GM23338 (cell line): Measurements from ENCODE around the gene ZFR.

Experiments
- CREB1 ChIP-seq: fragments of 250-450 bp; sonication (Bioruptor Pico); IDR thresholded peaks from 2 replicates; pipeline ENCODE4 v1.5.0; 2020; ENCODE audit warnings: low read depth, mild to moderate bottlenecking, moderate library complexity
- EZH2 ChIP-seq: fragments of 200-600 bp; sonication (generic); IDR thresholded peaks from one replicate; pipeline ENCODE4 v1.8.0; 2017; ENCODE audit warnings: antibody characterized with exemption, mild to moderate bottlenecking, low read depth; ENCODE audit not compliant: unreplicated experiment
- EZH2phosphoT487 ChIP-seq: fragments of 200-600 bp; sonication (generic); IDR thresholded peaks from one replicate; pipeline ENCODE4 v1.8.1; 2018; ENCODE audit warnings: antibody characterized with exemption; ENCODE audit not compliant: unreplicated experiment
- POLR2AphosphoS5 ChIP-seq: IDR thresholded peaks from 2 replicates; pipeline ENCODE4 v1.6.1; 2016; ENCODE audit warnings: antibody characterized with exemption, low read depth
- TF ChIP-seq, protein P1 (sequence below), 2 experiments: fragments of 200-600 bp in 1 of 2; sonication (generic) in 1 of 2; conservative IDR thresholded peaks; 2 replicates each; pipeline versions ENCODE4 v1.5.1 to v1.6.1; 2016 to 2017; ENCODE audit warnings: antibody characterized with exemption in 2 of 2, low read depth in 2 of 2, mild to moderate bottlenecking in 2 of 2, moderate library complexity in 1 of 2
- TF ChIP-seq, protein P2 (sequence below): IDR thresholded peaks from 2 replicates; pipeline ENCODE4 v1.6.1; 2016; ENCODE audit warnings: antibody characterized with exemption
- TF ChIP-seq, protein P3 (sequence below): IDR thresholded peaks from one replicate; pipeline ENCODE4 v1.6.1; 2018; ENCODE audit warnings: antibody characterized with exemption; ENCODE audit not compliant: unreplicated experiment

DNA sequence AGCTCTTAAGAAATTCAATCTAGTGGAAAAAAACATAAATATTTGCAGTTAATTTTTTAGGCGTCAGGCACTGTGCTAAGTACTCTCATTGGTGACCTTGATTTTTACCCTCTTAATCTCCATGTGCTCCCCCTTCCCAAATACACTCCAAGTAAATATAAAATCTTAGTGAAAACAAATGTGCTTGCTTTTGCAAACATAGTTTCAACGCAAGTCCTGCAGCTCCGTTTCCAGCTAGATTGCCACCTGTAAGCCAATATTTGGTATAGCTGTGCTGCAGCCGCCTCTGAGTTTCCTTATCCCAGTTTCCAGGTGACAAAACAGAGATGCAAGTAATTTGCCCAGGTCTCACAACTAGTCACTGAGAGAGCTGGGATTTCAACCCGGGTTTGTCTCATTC lies 129.9 kb downstream of the ZFR start:
- no peak for TF ChIP-seq EZH2
- TF ChIP-seq, protein P1, sequence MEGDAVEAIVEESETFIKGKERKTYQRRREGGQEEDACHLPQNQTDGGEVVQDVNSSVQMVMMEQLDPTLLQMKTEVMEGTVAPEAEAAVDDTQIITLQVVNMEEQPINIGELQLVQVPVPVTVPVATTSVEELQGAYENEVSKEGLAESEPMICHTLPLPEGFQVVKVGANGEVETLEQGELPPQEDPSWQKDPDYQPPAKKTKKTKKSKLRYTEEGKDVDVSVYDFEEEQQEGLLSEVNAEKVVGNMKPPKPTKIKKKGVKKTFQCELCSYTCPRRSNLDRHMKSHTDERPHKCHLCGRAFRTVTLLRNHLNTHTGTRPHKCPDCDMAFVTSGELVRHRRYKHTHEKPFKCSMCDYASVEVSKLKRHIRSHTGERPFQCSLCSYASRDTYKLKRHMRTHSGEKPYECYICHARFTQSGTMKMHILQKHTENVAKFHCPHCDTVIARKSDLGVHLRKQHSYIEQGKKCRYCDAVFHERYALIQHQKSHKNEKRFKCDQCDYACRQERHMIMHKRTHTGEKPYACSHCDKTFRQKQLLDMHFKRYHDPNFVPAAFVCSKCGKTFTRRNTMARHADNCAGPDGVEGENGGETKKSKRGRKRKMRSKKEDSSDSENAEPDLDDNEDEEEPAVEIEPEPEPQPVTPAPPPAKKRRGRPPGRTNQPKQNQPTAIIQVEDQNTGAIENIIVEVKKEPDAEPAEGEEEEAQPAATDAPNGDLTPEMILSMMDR (conservative IDR thresholded peaks at IDR 0.05; ENCODE audit: low read depth in 2 of 2), result no peak
- no peak for TF ChIP-seq POLR2AphosphoS5
- TF ChIP-seq CREB1 (CRISPR knock-in tag), result no peak
- TF ChIP-seq, protein P2, sequence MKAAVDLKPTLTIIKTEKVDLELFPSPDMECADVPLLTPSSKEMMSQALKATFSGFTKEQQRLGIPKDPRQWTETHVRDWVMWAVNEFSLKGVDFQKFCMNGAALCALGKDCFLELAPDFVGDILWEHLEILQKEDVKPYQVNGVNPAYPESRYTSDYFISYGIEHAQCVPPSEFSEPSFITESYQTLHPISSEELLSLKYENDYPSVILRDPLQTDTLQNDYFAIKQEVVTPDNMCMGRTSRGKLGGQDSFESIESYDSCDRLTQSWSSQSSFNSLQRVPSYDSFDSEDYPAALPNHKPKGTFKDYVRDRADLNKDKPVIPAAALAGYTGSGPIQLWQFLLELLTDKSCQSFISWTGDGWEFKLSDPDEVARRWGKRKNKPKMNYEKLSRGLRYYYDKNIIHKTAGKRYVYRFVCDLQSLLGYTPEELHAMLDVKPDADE, result no peak
- TF ChIP-seq EZH2phosphoT487, result no peak
- TF ChIP-seq, protein P3, sequence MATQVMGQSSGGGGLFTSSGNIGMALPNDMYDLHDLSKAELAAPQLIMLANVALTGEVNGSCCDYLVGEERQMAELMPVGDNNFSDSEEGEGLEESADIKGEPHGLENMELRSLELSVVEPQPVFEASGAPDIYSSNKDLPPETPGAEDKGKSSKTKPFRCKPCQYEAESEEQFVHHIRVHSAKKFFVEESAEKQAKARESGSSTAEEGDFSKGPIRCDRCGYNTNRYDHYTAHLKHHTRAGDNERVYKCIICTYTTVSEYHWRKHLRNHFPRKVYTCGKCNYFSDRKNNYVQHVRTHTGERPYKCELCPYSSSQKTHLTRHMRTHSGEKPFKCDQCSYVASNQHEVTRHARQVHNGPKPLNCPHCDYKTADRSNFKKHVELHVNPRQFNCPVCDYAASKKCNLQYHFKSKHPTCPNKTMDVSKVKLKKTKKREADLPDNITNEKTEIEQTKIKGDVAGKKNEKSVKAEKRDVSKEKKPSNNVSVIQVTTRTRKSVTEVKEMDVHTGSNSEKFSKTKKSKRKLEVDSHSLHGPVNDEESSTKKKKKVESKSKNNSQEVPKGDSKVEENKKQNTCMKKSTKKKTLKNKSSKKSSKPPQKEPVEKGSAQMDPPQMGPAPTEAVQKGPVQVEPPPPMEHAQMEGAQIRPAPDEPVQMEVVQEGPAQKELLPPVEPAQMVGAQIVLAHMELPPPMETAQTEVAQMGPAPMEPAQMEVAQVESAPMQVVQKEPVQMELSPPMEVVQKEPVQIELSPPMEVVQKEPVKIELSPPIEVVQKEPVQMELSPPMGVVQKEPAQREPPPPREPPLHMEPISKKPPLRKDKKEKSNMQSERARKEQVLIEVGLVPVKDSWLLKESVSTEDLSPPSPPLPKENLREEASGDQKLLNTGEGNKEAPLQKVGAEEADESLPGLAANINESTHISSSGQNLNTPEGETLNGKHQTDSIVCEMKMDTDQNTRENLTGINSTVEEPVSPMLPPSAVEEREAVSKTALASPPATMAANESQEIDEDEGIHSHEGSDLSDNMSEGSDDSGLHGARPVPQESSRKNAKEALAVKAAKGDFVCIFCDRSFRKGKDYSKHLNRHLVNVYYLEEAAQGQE, result no peak
